HFFc6 (cell line): Measurements from ENCODE around the gene OGFOD3. TPM values are rescaled to one million over a fixed set of nuclear protein-coding genes. Genes with fewer than 3 reads are reported as not detected.
"Not testable (repeated sequence)": the region's sequence is repeated elsewhere in the genome, so short reads cannot be mapped to it uniquely, and the experiment has no call there.

Experiments used
- DNase-seq: peaks from one replicate; pipeline ENCODE4 v3.0.0-alpha.2; 2018
- H3K27ac Mint-ChIP-seq: 2 replicates; pipeline ENCODE4 v1.8.0; 2020; ENCODE audit warnings: mild to moderate bottlenecking, mixed read lengths
- H3K27me3 Mint-ChIP-seq: 2 replicates; pipeline ENCODE4 v1.8.0; 2021; ENCODE audit warnings: mild to moderate bottlenecking, moderate library complexity, mixed read lengths; ENCODE audit not compliant: insufficient read depth
- H3K36me3 Mint-ChIP-seq: 2 replicates; pipeline ENCODE4 v1.8.0; 2021; ENCODE audit warnings: low read depth, mixed read lengths
- H3K4me1 Mint-ChIP-seq: 2 replicates; pipeline ENCODE4 v1.8.0; 2020; ENCODE audit warnings: low read depth, mixed read lengths
- H3K4me3 Mint-ChIP-seq: 2 replicates; pipeline ENCODE4 v1.8.0; 2020; ENCODE audit warnings: mild to moderate bottlenecking, moderate library complexity, mixed read lengths
- H3K9me3 Mint-ChIP-seq: 2 replicates; pipeline ENCODE4 v1.8.0; 2020; ENCODE audit warnings: mild to moderate bottlenecking, mixed read lengths
- total RNA-seq, 6 experiments: library from RNA; stranded (reverse); fragmentation: NEBNext Ultra II Directional; extraction: Animal tissue kit (Norgen Biotek cat#: 25700); gene quantifications; 2 replicates in 1 of 6; 3 replicates in 5 of 6; pipeline ENCODE4 v1.2.3, GENCODE V29; 2021
- TF ChIP-seq, protein P1 (sequence below): fragments of 200-600 bp; sonication (generic); IDR thresholded peaks from 2 replicates; pipeline ENCODE4 v1.5.0; 2021; ENCODE audit warnings: antibody characterized with exemption, mild to moderate bottlenecking

OGFOD3 gene
- total RNA-seq, 6 experiments from 2014 or later = 26.5 to 31.2 (median 27.9) TPM

DNA sequence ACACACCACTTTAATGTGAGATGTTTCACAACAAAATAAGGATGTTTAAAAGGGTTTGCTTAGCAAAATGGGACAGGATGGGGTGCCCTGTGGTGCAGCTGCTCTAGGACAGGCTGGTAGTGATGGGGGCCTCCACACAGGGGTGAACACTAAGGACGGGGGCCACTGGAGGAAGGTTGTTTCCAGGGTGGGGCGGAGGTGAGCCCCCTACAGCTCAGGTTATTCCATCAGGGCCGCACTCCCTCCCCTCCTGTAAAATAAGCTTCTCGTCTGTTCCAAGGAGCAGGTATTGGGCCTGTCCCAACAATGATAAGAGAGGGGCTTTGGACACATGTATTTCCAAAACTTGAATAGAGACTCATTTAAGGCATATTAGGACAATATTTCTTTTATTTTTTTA lies 2.1 kb downstream of the OGFOD3 start:
- H3K36me3 Mint-ChIP-seq = peaks cover 10% of the 10 kb centered on the region

DNA sequence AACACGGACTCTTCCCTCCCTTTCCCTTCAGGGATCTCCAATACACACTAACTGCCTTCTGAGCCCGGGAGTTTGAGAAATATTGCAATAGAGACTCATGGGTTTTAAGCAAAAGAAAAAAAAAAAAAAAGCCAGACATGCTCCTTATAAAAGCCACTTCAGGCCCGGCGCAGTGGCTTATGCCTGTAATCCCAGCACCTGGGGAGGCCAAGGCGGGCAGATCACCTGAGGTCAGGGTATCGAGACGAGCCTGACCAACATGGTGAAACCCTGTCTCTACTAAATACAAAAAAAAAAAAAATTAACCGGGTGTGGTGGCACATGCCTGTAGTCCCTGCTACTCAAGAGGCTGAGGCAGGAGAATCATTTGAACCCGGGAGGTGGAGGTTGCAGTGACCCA lies 2.6 kb downstream of the OGFOD3 start:
- TF ChIP-seq, protein P1, sequence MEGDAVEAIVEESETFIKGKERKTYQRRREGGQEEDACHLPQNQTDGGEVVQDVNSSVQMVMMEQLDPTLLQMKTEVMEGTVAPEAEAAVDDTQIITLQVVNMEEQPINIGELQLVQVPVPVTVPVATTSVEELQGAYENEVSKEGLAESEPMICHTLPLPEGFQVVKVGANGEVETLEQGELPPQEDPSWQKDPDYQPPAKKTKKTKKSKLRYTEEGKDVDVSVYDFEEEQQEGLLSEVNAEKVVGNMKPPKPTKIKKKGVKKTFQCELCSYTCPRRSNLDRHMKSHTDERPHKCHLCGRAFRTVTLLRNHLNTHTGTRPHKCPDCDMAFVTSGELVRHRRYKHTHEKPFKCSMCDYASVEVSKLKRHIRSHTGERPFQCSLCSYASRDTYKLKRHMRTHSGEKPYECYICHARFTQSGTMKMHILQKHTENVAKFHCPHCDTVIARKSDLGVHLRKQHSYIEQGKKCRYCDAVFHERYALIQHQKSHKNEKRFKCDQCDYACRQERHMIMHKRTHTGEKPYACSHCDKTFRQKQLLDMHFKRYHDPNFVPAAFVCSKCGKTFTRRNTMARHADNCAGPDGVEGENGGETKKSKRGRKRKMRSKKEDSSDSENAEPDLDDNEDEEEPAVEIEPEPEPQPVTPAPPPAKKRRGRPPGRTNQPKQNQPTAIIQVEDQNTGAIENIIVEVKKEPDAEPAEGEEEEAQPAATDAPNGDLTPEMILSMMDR = no peak
- Mint-ChIP-seq H3K4me1 (peaks cover 18% of the 10 kb centered on the region), H3K4me3 (no peak overlapping the region), H3K36me3 (peaks cover 5% of the 10 kb centered on the region), H3K27me3 (peaks cover 1% of the 10 kb centered on the region; the same call in 1 of the 2 replicates), H3K9me3 (no peaks in the 10 kb centered on the region), H3K27ac (no peak overlapping the region)
- no peak for DNase-seq

More for the DNA sequence above, 2.1 kb downstream of the OGFOD3 start:
- DNase-seq = no peak
- H3K4me1 Mint-ChIP-seq = peaks cover 18% of the 10 kb centered on the region
- H3K27ac Mint-ChIP-seq = no peak overlapping the region
- H3K4me3 Mint-ChIP-seq = no peak overlapping the region
- TF ChIP-seq, protein P1 = no peak
- no peaks in the 10 kb centered on the region for H3K9me3 Mint-ChIP-seq
- peaks cover 1% of the 10 kb centered on the region; the same call in 1 of the 2 replicates for H3K27me3 Mint-ChIP-seq

DNA sequence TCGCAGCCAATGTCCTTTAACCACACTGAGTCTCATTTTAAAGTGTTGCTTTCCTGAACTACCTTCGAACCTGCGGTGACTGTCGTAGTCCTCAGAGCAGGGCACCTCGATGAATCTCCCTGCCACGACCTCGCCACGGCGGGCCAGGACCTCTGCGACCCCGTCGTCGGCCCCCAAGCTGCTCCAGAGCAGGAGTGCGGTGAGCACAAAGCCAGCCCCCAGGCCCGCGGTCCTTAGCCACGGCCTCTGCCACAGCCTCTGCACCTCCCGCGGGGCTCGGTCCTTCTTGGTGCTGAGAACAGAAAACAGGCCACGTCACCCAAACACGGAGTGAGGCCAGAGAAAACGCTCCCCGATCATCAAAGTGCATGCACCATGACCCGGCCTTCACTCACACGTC lies 3.0 kb downstream of the OGFOD3 start:
- peaks cover 4% of the 10 kb centered on the region; the same call in 1 of the 2 replicates for H3K36me3 Mint-ChIP-seq
- H3K4me3 Mint-ChIP-seq = no peak overlapping the region
- H3K27me3 Mint-ChIP-seq = peaks cover 1% of the 10 kb centered on the region; the same call in 1 of the 2 replicates
- DNase-seq = no peak
- H3K9me3 Mint-ChIP-seq = no peaks in the 10 kb centered on the region
- peaks cover 18% of the 10 kb centered on the region for H3K4me1 Mint-ChIP-seq
- H3K27ac Mint-ChIP-seq = no peak overlapping the region
- TF ChIP-seq, protein P1 = no peak

DNA sequence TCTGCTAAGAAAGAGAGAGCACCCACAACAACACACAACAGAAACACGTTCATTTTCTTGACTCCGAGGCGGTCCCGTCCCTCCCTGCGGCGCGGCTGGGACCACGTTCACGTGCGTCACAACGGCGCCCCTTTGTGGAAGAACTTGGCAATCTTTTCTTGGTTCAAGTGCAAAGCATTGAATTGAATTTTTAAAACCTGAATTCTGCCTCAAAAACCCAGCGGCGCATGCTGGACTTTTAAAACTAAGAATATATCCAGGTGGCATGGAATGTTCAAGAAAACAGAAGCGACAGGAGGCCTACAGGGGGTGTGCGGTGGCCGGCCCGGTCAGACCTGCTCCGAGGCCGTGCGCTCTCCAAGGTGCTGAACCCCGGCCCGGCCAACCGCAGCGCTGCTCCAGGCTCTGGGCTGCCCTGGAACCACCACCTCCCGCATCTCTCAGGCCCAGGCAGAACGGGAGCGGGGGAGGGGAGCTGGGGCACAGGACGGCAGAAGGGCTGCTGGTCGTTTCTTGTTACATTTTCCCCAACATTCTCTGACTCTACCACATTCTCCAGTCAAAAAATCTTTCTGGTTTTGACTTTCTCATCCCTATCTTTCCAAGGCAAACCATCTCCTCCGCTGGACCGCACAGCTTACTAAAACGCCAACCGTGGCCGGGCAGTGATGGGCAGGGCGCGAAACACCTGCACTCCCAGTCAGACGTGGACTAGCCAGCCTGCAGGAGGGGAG lies 3.7 kb downstream of the OGFOD3 start:
- peak; percentile 41 for DNase-seq

DNA sequence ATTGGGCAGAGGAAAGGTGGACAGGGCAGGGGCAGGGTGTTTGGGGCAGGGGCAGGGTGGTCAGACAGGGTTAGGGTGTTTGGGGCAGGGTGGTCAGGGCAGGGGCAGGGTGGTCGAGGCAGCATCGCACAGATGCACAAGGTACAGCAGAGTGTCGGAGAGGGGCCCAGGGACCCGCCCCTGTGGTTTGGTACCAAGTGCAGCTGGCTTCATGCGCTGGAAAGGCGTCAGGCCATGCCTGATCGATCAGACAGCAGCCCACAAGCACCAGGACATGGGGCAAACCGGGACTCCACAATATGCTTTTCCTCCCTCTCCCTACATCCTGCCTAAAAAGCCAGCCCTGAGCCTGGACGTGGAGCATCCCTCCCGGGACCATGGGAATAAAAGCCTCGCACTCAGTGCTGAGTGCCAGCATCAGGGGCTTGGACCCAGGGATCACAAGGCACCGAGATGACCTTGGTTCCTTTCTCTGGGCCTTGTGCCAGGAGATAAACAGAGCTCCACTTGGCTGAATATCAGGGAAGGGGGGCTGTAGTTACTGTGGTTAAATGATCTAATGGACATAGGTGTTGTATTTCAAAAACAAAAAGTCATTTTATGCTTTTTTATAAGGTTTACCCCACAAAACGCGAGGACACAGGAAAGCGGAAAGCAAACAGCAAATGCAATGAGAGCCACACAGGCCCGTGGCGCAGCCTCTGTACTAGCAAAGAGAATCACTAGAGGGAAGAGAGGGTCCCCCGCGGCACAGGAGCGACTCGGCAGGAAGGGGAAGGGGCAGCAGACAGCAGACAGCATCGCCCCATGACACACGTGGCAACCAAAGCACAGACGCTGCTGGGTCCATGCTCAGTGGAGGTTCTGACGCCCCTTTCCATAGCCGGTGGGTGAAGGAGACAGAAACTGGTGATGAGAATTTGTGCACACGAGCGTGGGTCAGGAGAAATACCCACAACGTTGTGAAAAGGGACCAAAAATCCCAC lies 5.6 kb downstream of the OGFOD3 start:
- H3K36me3 Mint-ChIP-seq = peaks cover 4% of the 10 kb centered on the region; the same call in 1 of the 2 replicates
- no peak overlapping the region for H3K27ac Mint-ChIP-seq
- peaks cover 8% of the 10 kb centered on the region for H3K4me1 Mint-ChIP-seq
- H3K4me3 Mint-ChIP-seq = no peak overlapping the region
- H3K27me3 Mint-ChIP-seq = peaks cover 1% of the 10 kb centered on the region; the same call in 1 of the 2 replicates
- H3K9me3 Mint-ChIP-seq = no peaks in the 10 kb centered on the region
- no peak for DNase-seq
- TF ChIP-seq, protein P1 = no peak

More for the DNA sequence above, 3.7 kb downstream of the OGFOD3 start:
- Mint-ChIP-seq H3K36me3 (peaks cover 4% of the 10 kb centered on the region; the same call in 1 of the 2 replicates), H3K9me3 (no peaks in the 10 kb centered on the region), H3K4me3 (no peak overlapping the region; the same call in 1 of the 2 replicates), H3K27ac (no peak overlapping the region), H3K27me3 (peaks cover 1% of the 10 kb centered on the region; the same call in 1 of the 2 replicates), H3K4me1 (peaks cover 15% of the 10 kb centered on the region)
- TF ChIP-seq, protein P1 = peak; percentile 88

DNA sequence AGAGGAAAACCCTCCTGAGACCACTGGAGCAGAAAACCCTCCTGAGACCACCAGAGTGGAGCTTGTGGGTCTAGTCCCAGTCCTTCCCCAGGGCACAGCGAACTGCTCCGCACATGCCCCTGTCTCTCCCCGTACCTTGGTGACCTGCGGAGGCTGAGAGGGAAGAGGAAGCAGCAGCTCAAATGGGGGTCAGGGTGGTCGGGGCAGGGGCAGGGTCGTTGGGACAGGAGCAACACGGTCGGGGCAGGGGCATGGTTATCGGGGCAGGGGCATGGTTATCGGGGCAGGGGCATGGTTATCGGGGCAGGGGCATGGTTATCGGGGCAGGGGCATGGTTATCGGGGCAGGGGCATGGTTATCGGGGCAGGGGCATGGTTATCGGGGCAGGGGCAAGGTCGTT lies 6.3 kb downstream of the OGFOD3 start:
- not testable (repeated sequence) for H3K4me3 Mint-ChIP-seq, H3K27ac Mint-ChIP-seq, H3K27me3 Mint-ChIP-seq, H3K9me3 Mint-ChIP-seq, H3K36me3 Mint-ChIP-seq, DNase-seq
- H3K4me1 Mint-ChIP-seq = peaks cover 14% of the 10 kb centered on the region
